ENCODE data around the gene SORCS2.

SORCS2 gene

GRCh38 chr4:7516773-7517144 is 324.4 kb downstream of the SORCS2 start:
- TF ChIP-seq CTCF (IDR thresholded peaks at IDR 0.05; ENCODE audit: low read depth, low read length), result no peak
- DNase-seq (ENCODE audit: extremely low read depth, low read depth), result no peak

GRCh38 chr4:7518871-7519637 is 326.7 kb downstream of the SORCS2 start:
- no peak for DNase-seq (ENCODE audit: extremely low read depth, low read depth)
- TF ChIP-seq CTCF (IDR thresholded peaks at IDR 0.05; ENCODE audit: low read depth, low read length), result no peak

- TF ChIP-seq CTCF (IDR thresholded peaks at IDR 0.05; ENCODE audit: low read depth, low read length), result no peak
- DNase-seq (ENCODE audit: extremely low read depth, low read depth), result no peak
Observed at GRCh38 chr4:7519638-7520376, 327.5 kb downstream of the SORCS2 start.

- no peak for DNase-seq (ENCODE audit: extremely low read depth, low read depth)
- TF ChIP-seq CTCF (IDR thresholded peaks at IDR 0.05; ENCODE audit: low read depth, low read length), result no peak
Observed at GRCh38 chr4:7521666-7522065, 329.3 kb downstream of the SORCS2 start.

- DNase-seq (ENCODE audit: extremely low read depth, low read depth), result no peak
- no peak for TF ChIP-seq CTCF (IDR thresholded peaks at IDR 0.05; ENCODE audit: low read depth, low read length)
Observed at GRCh38 chr4:7522452-7523220, 330.3 kb downstream of the SORCS2 start.

GRCh38 chr4:7523526-7523925 is 331.2 kb downstream of the SORCS2 start:
- TF ChIP-seq CTCF (IDR thresholded peaks at IDR 0.05; ENCODE audit: low read depth, low read length), result no peak
- no peak for DNase-seq (ENCODE audit: extremely low read depth, low read depth)

Data from AG09319 (cell line).